ENCODE data around the gene SAMD4B.

The SAMD4B gene

GRCh38 chr19:39409208-39410016, 67.2 kb downstream of the SAMD4B start:
- DNase-seq (ENCODE audit: low read depth): no peak

GRCh38 chr19:39410017-39410830, 68.0 kb downstream of the SAMD4B start:
- DNase-seq (ENCODE audit: low read depth): peak; percentile 71

GRCh38 chr19:39410831-39411080, 68.5 kb downstream of the SAMD4B start:
- no peak for DNase-seq (ENCODE audit: low read depth)

- peak; percentile 61 for DNase-seq (ENCODE audit: low read depth)
Observed at GRCh38 chr19:39411081-39411831, 69.0 kb downstream of the SAMD4B start.

GRCh38 chr19:39411832-39412099, 69.5 kb downstream of the SAMD4B start:
- peak; percentile 90 for DNase-seq (ENCODE audit: low read depth)

GRCh38 chr19:39412100-39412866, 70.1 kb downstream of the SAMD4B start, which contains the start of gene PLEKHG2:
Gene PLEKHG2 (plus strand): TSS chr19:39412669. CDS start chr19:39414087, 1,418 bp downstream.
- peak; percentile 100 for DNase-seq (ENCODE audit: low read depth)

GRCh38 chr19:39412867-39413271, 70.6 kb downstream of the SAMD4B start:
- no peak for DNase-seq (ENCODE audit: low read depth)

- DNase-seq (ENCODE audit: low read depth): no peak
Observed at GRCh38 chr19:39413272-39413910, 71.2 kb downstream of the SAMD4B start.

- DNase-seq (ENCODE audit: low read depth): peak; percentile 49
Observed at GRCh38 chr19:39413911-39414608, 71.8 kb downstream of the SAMD4B start.

GRCh38 chr19:39415111-39416046, 73.2 kb downstream of the SAMD4B start:
- no peak for DNase-seq (ENCODE audit: low read depth)

GRCh38 chr19:39416152-39417120, 74.2 kb downstream of the SAMD4B start:
- no peak for DNase-seq (ENCODE audit: low read depth)

- no peak for DNase-seq (ENCODE audit: low read depth)
Observed at GRCh38 chr19:39417463-39418181, 75.4 kb downstream of the SAMD4B start.

- no peak for DNase-seq (ENCODE audit: low read depth)
Observed at GRCh38 chr19:39419003-39419402, 76.8 kb downstream of the SAMD4B start.

GRCh38 chr19:39420769-39421168, 78.5 kb downstream of the SAMD4B start:
- no peak for DNase-seq (ENCODE audit: low read depth)

GRCh38 chr19:39422020-39422419, 79.8 kb downstream of the SAMD4B start:
- DNase-seq (ENCODE audit: low read depth): no peak

GRCh38 chr19:39423258-39424086, 81.3 kb downstream of the SAMD4B start:
- no peak for DNase-seq (ENCODE audit: low read depth)

GRCh38 chr19:39424934-39425333, 82.7 kb downstream of the SAMD4B start:
- DNase-seq (ENCODE audit: low read depth): no peak
